WTC11 (cell line): Measurements from ENCODE around the gene WTIP. TPM values are rescaled to one million over a fixed set of nuclear protein-coding genes. Genes with fewer than 3 reads are reported as not detected.

Experiments
- ATAC-seq: fragments of 200-7000 bp; cut with Tn5 transposase; 2 replicates; pipeline ENCODE4 v1.10.0; 2021; ENCODE audit warnings: mild to moderate bottlenecking, moderate library complexity
- CTCF ChIA-PET: fragments of 300-600 bp; sonication (Branson Sonifier 250); formaldehyde crosslinking; loops from one replicate; lab custom pipeline; 2021; ENCODE audit warnings: antibody characterized with exemption; lab: Charles Lee
- POLR2A ChIA-PET: fragments of 350-600 bp; sonication (Branson Sonifier 250); formaldehyde crosslinking; loops from one replicate; lab custom pipeline; 2021; ENCODE audit warnings: antibody characterized with exemption; lab: Charles Lee
- DNase-seq: peaks from one replicate; pipeline ENCODE4 v3.0.0; 2021; ENCODE audit warnings: low spot score
- H3K27ac Mint-ChIP-seq: 2 replicates; pipeline ENCODE4 v1.8.0; 2021; ENCODE audit warnings: mixed read lengths
- H3K27me3 Mint-ChIP-seq: 2 replicates; pipeline ENCODE4 v1.8.0; 2021; ENCODE audit warnings: low read depth, mild to moderate bottlenecking, moderate library complexity, mixed read lengths
- H3K36me3 Mint-ChIP-seq: 2 replicates; pipeline ENCODE4 v1.8.0; 2021; ENCODE audit warnings: mixed read lengths
- H3K4me1 Mint-ChIP-seq: 2 replicates; pipeline ENCODE4 v1.8.0; 2022; ENCODE audit warnings: mixed read lengths
- H3K4me3 Mint-ChIP-seq: 2 replicates; pipeline ENCODE4 v1.8.0; 2021; ENCODE audit warnings: mild to moderate bottlenecking, moderate library complexity, mixed read lengths
- H3K9me3 Mint-ChIP-seq: 2 replicates; pipeline ENCODE4 v1.8.0; 2021; ENCODE audit warnings: mixed read lengths
- ATF1 ChIP-seq: sonication (generic); formaldehyde crosslinking; IDR thresholded peaks from 2 replicates; pipeline ENCODE4 v1.8.1; 2023; ENCODE audit warnings: mild to moderate bottlenecking, moderate library complexity, missing genetic modification reagents
- FOXK1 ChIP-seq: sonication (generic); formaldehyde crosslinking; IDR thresholded peaks from 2 replicates; pipeline ENCODE4 v1.8.0; 2022; ENCODE audit warnings: mild to moderate bottlenecking, moderate library complexity, missing genetic modification reagents
- GTF2I ChIP-seq: fragments of 250-450 bp; sonication (Bioruptor Pico); conservative IDR thresholded peaks from 2 replicates; pipeline ENCODE4 v1.4.0; 2021; ENCODE audit warnings: mild to moderate bottlenecking
- KAT7 ChIP-seq: sonication (generic); formaldehyde crosslinking; IDR thresholded peaks from 2 replicates; pipeline ENCODE4 v1.8.1; 2023; ENCODE audit warnings: missing genetic modification reagents, mild to moderate bottlenecking, borderline replicate concordance
- NFE2L1 ChIP-seq: sonication (generic); formaldehyde crosslinking; IDR thresholded peaks from 2 replicates; pipeline ENCODE4 v1.8.1; 2023; ENCODE audit warnings: missing genetic modification reagents
- ZNF317 ChIP-seq: sonication (generic); formaldehyde crosslinking; IDR thresholded peaks from 2 replicates; pipeline ENCODE4 v1.8.1; 2023; ENCODE audit warnings: low read depth, mild to moderate bottlenecking, moderate library complexity, missing genetic modification reagents, borderline replicate concordance
- ZNF423 ChIP-seq: fragments of 250-450 bp; sonication (Bioruptor Pico); IDR thresholded peaks from 2 replicates; pipeline ENCODE4 v2.1.2; 2022; ENCODE audit warnings: mild to moderate bottlenecking, moderate library complexity
- total RNA-seq: library from RNA; stranded (reverse); gene quantifications from 3 replicates; pipeline ENCODE4 v1.2.3, GENCODE V29; 2021
- TF ChIP-seq, protein P1 (sequence below): sonication (generic); formaldehyde crosslinking; IDR thresholded peaks from 2 replicates; pipeline ENCODE4 v1.8.1; 2022; ENCODE audit warnings: low read depth, missing genetic modification reagents, borderline replicate concordance
- TF ChIP-seq, protein P2 (sequence below): sonication (generic); formaldehyde crosslinking; IDR thresholded peaks from 2 replicates; pipeline ENCODE4 v1.8.1; 2022; ENCODE audit warnings: mild to moderate bottlenecking, missing genetic modification reagents, moderate library complexity, borderline replicate concordance
- TF ChIP-seq, protein P3 (sequence below): sonication (generic); formaldehyde crosslinking; IDR thresholded peaks from 2 replicates; pipeline ENCODE4 v1.8.1; 2022; ENCODE audit warnings: mild to moderate bottlenecking, moderate library complexity, missing genetic modification reagents
- TF ChIP-seq, protein P4 (sequence below): fragments of 250-450 bp; sonication (Bioruptor Pico); IDR thresholded peaks from 2 replicates; pipeline ENCODE4 v1.9.0; 2021; ENCODE audit warnings: mild to moderate bottlenecking, borderline replicate concordance
- TF ChIP-seq, protein P5 (sequence below): sonication (generic); formaldehyde crosslinking; IDR thresholded peaks from 2 replicates; pipeline ENCODE4 v1.8.1; 2023; ENCODE audit warnings: mild to moderate bottlenecking, missing genetic modification reagents
- TF ChIP-seq, protein P6 (sequence below): fragments of 250-450 bp; sonication (Bioruptor Pico); IDR thresholded peaks from 2 replicates; pipeline ENCODE4 v2.1.2; 2022; ENCODE audit warnings: mild to moderate bottlenecking, moderate library complexity
- TF ChIP-seq, protein P7 (sequence below): sonication (generic); formaldehyde crosslinking; IDR thresholded peaks from 2 replicates; pipeline ENCODE4 v1.8.0; 2023; ENCODE audit warnings: mild to moderate bottlenecking, missing genetic modification reagents
- TF ChIP-seq, protein P8 (sequence below): sonication (generic); formaldehyde crosslinking; IDR thresholded peaks from 2 replicates; pipeline ENCODE4 v1.8.0; 2022; ENCODE audit warnings: missing genetic modification reagents

WTIP gene
- total RNA-seq, 1 experiment from 2014 or later: 14.3 TPM

DNA sequence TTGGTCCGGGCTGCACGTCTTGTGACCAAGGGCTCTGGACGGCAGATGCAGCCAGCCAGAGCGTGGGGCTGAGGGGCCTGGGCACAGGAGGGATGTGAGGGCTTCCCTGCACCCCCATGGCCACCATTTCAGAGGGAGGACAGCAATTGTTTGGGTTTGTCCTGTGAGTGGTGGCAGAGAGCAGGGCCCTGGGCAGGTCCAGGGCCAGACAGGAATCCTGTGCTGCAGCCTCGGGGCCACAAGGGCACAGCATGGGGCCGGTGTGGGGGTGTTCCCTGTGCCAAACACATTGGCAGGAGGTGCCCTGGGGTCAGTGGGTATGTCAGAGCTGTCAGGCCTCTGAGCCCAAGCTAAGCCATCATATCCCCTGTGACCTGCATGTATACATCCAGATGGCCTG lies 32.2 kb downstream of the WTIP start:
- ChIA-PET CTCF (no interaction called here), POLR2A (no interaction called here)
- Mint-ChIP-seq H3K9me3 (peaks cover 16% of the 10 kb centered on the region), H3K27ac (no peak overlapping the region), H3K27me3 (peaks cover 5% of the 10 kb centered on the region), H3K4me1 (0 out of 2 replicates have a peak, but pooled peaks cover 3% of the 10 kb centered on the region), H3K36me3 (peaks cover 13% of the 10 kb centered on the region), H3K4me3 (no peak overlapping the region)
- no peak for DNase-seq
- ATAC-seq: no peak
- TF ChIP-seq, protein P1, sequence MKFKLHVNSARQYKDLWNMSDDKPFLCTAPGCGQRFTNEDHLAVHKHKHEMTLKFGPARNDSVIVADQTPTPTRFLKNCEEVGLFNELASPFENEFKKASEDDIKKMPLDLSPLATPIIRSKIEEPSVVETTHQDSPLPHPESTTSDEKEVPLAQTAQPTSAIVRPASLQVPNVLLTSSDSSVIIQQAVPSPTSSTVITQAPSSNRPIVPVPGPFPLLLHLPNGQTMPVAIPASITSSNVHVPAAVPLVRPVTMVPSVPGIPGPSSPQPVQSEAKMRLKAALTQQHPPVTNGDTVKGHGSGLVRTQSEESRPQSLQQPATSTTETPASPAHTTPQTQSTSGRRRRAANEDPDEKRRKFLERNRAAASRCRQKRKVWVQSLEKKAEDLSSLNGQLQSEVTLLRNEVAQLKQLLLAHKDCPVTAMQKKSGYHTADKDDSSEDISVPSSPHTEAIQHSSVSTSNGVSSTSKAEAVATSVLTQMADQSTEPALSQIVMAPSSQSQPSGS (CRISPR knock-in tag): no peak
- TF ChIP-seq FOXK1: no peak
- TF ChIP-seq ZNF317: no peak

DNA sequence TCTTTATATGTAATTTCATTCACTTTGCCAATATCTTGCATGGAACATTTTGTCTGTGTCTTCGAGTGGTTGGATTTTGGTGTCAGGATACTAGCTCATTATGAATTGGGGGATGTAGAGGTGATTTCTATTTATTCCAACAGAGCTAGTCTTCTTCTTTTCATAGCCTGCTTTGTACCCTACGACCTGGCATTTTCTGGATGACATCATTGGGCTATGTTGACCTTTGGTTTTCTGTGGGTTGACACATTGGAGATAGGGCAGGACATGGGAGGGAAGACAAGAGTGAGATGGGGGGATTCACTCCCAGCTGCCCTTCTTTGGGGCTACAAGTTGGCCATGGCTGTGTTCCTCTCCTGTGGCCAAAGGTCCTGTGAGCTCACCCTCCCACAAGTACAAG lies 38.0 kb downstream of the WTIP start:
- H3K27ac Mint-ChIP-seq: no peak overlapping the region
- H3K4me1 Mint-ChIP-seq: peaks cover 4% of the 10 kb centered on the region
- peaks cover 41% of the 10 kb centered on the region for H3K9me3 Mint-ChIP-seq
- H3K36me3 Mint-ChIP-seq: peaks cover 9% of the 10 kb centered on the region; the same call in 1 of the 2 replicates
- no peak for DNase-seq
- ChIA-PET CTCF (interaction anchor here (1.5 kb wide), 1 partner anchor 36 kb away, joined by 3 read pairs; no protein-coding TSS in a partner anchor), POLR2A (interaction anchor here (0.6 kb wide), 1 partner anchor 287 kb away, joined by 3 read pairs; no protein-coding TSS in a partner anchor)
- H3K4me3 Mint-ChIP-seq: no peak overlapping the region
- no peak for ATAC-seq
- peaks cover 19% of the 10 kb centered on the region for H3K27me3 Mint-ChIP-seq
- TF ChIP-seq, protein P2, sequence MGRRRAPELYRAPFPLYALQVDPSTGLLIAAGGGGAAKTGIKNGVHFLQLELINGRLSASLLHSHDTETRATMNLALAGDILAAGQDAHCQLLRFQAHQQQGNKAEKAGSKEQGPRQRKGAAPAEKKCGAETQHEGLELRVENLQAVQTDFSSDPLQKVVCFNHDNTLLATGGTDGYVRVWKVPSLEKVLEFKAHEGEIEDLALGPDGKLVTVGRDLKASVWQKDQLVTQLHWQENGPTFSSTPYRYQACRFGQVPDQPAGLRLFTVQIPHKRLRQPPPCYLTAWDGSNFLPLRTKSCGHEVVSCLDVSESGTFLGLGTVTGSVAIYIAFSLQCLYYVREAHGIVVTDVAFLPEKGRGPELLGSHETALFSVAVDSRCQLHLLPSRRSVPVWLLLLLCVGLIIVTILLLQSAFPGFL: no peak
- TF ChIP-seq, protein P3, sequence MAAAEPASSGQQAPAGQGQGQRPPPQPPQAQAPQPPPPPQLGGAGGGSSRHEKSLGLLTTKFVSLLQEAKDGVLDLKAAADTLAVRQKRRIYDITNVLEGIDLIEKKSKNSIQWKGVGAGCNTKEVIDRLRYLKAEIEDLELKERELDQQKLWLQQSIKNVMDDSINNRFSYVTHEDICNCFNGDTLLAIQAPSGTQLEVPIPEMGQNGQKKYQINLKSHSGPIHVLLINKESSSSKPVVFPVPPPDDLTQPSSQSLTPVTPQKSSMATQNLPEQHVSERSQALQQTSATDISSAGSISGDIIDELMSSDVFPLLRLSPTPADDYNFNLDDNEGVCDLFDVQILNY (CRISPR knock-in tag): no peak
- TF ChIP-seq GTF2I (CRISPR knock-in tag) (no peak), ZNF423 (CRISPR knock-in tag) (no peak), NFE2L1 (CRISPR knock-in tag) (no peak), KAT7 (no peak), ATF1 (no peak)
- TF ChIP-seq, protein P4, sequence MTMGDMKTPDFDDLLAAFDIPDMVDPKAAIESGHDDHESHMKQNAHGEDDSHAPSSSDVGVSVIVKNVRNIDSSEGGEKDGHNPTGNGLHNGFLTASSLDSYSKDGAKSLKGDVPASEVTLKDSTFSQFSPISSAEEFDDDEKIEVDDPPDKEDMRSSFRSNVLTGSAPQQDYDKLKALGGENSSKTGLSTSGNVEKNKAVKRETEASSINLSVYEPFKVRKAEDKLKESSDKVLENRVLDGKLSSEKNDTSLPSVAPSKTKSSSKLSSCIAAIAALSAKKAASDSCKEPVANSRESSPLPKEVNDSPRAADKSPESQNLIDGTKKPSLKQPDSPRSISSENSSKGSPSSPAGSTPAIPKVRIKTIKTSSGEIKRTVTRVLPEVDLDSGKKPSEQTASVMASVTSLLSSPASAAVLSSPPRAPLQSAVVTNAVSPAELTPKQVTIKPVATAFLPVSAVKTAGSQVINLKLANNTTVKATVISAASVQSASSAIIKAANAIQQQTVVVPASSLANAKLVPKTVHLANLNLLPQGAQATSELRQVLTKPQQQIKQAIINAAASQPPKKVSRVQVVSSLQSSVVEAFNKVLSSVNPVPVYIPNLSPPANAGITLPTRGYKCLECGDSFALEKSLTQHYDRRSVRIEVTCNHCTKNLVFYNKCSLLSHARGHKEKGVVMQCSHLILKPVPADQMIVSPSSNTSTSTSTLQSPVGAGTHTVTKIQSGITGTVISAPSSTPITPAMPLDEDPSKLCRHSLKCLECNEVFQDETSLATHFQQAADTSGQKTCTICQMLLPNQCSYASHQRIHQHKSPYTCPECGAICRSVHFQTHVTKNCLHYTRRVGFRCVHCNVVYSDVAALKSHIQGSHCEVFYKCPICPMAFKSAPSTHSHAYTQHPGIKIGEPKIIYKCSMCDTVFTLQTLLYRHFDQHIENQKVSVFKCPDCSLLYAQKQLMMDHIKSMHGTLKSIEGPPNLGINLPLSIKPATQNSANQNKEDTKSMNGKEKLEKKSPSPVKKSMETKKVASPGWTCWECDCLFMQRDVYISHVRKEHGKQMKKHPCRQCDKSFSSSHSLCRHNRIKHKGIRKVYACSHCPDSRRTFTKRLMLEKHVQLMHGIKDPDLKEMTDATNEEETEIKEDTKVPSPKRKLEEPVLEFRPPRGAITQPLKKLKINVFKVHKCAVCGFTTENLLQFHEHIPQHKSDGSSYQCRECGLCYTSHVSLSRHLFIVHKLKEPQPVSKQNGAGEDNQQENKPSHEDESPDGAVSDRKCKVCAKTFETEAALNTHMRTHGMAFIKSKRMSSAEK (CRISPR knock-in tag): no peak
- TF ChIP-seq, protein P5, sequence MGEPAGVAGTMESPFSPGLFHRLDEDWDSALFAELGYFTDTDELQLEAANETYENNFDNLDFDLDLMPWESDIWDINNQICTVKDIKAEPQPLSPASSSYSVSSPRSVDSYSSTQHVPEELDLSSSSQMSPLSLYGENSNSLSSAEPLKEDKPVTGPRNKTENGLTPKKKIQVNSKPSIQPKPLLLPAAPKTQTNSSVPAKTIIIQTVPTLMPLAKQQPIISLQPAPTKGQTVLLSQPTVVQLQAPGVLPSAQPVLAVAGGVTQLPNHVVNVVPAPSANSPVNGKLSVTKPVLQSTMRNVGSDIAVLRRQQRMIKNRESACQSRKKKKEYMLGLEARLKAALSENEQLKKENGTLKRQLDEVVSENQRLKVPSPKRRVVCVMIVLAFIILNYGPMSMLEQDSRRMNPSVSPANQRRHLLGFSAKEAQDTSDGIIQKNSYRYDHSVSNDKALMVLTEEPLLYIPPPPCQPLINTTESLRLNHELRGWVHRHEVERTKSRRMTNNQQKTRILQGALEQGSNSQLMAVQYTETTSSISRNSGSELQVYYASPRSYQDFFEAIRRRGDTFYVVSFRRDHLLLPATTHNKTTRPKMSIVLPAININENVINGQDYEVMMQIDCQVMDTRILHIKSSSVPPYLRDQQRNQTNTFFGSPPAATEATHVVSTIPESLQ (CRISPR knock-in tag): no peak
- TF ChIP-seq, protein P6, sequence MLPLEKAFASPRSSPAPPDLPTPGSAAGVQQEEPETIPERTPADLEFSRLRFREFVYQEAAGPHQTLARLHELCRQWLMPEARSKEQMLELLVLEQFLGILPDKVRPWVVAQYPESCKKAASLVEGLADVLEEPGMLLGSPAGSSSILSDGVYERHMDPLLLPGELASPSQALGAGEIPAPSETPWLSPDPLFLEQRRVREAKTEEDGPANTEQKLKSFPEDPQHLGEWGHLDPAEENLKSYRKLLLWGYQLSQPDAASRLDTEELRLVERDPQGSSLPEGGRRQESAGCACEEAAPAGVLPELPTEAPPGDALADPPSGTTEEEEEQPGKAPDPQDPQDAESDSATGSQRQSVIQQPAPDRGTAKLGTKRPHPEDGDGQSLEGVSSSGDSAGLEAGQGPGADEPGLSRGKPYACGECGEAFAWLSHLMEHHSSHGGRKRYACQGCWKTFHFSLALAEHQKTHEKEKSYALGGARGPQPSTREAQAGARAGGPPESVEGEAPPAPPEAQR (CRISPR knock-in tag): no peak
- TF ChIP-seq, protein P7, sequence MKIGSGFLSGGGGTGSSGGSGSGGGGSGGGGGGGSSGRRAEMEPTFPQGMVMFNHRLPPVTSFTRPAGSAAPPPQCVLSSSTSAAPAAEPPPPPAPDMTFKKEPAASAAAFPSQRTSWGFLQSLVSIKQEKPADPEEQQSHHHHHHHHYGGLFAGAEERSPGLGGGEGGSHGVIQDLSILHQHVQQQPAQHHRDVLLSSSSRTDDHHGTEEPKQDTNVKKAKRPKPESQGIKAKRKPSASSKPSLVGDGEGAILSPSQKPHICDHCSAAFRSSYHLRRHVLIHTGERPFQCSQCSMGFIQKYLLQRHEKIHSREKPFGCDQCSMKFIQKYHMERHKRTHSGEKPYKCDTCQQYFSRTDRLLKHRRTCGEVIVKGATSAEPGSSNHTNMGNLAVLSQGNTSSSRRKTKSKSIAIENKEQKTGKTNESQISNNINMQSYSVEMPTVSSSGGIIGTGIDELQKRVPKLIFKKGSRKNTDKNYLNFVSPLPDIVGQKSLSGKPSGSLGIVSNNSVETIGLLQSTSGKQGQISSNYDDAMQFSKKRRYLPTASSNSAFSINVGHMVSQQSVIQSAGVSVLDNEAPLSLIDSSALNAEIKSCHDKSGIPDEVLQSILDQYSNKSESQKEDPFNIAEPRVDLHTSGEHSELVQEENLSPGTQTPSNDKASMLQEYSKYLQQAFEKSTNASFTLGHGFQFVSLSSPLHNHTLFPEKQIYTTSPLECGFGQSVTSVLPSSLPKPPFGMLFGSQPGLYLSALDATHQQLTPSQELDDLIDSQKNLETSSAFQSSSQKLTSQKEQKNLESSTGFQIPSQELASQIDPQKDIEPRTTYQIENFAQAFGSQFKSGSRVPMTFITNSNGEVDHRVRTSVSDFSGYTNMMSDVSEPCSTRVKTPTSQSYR (CRISPR knock-in tag): no peak
- TF ChIP-seq, protein P8, sequence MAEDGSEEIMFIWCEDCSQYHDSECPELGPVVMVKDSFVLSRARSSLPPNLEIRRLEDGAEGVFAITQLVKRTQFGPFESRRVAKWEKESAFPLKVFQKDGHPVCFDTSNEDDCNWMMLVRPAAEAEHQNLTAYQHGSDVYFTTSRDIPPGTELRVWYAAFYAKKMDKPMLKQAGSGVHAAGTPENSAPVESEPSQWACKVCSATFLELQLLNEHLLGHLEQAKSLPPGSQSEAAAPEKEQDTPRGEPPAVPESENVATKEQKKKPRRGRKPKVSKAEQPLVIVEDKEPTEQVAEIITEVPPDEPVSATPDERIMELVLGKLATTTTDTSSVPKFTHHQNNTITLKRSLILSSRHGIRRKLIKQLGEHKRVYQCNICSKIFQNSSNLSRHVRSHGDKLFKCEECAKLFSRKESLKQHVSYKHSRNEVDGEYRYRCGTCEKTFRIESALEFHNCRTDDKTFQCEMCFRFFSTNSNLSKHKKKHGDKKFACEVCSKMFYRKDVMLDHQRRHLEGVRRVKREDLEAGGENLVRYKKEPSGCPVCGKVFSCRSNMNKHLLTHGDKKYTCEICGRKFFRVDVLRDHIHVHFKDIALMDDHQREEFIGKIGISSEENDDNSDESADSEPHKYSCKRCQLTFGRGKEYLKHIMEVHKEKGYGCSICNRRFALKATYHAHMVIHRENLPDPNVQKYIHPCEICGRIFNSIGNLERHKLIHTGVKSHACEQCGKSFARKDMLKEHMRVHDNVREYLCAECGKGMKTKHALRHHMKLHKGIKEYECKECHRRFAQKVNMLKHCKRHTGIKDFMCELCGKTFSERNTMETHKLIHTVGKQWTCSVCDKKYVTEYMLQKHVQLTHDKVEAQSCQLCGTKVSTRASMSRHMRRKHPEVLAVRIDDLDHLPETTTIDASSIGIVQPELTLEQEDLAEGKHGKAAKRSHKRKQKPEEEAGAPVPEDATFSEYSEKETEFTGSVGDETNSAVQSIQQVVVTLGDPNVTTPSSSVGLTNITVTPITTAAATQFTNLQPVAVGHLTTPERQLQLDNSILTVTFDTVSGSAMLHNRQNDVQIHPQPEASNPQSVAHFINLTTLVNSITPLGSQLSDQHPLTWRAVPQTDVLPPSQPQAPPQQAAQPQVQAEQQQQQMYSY (CRISPR knock-in tag): no peak
